ENCODE data around the gene HNRNPL. TPM values are rescaled to one million over a fixed set of nuclear protein-coding genes. Genes with fewer than 3 reads are reported as not detected.

Gene HNRNPL
- total and polyA plus RNA-seq, 9 of the 15 experiments (the other 6 are each of a cell fraction or from before 2014, with no cell fraction given) = 39.5 to 610 (median 299) TPM

GRCh38 chr19:38849860-38850435, at the start of gene HNRNPL (continued):
- TF ChIP-seq, protein P1, sequence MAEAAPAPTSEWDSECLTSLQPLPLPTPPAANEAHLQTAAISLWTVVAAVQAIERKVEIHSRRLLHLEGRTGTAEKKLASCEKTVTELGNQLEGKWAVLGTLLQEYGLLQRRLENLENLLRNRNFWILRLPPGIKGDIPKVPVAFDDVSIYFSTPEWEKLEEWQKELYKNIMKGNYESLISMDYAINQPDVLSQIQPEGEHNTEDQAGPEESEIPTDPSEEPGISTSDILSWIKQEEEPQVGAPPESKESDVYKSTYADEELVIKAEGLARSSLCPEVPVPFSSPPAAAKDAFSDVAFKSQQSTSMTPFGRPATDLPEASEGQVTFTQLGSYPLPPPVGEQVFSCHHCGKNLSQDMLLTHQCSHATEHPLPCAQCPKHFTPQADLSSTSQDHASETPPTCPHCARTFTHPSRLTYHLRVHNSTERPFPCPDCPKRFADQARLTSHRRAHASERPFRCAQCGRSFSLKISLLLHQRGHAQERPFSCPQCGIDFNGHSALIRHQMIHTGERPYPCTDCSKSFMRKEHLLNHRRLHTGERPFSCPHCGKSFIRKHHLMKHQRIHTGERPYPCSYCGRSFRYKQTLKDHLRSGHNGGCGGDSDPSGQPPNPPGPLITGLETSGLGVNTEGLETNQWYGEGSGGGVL (CRISPR knock-in tag; IDR thresholded peaks at IDR 0.05) = no peak
- peak; percentile 45 for TF ChIP-seq TAF9B (IDR thresholded peaks at IDR 0.05; ENCODE audit: partially characterized antibody)
- peak; percentile 94 for TF ChIP-seq FOS (IDR thresholded peaks at IDR 0.05; ENCODE audit: extremely low read depth, insufficient read length)
- TF ChIP-seq MTA3 (IDR thresholded peaks at IDR 0.05; ENCODE audit: borderline replicate concordance) = peak; percentile 94; the same call in 1 of the 2 replicates
- no peak for TF ChIP-seq ZBTB7A (IDR thresholded peaks at IDR 0.05; ENCODE audit: borderline replicate concordance, control insufficient read depth, low read depth, low read length)
- TF ChIP-seq EP300 (IDR thresholded peaks at IDR 0.05; ENCODE audit: low read length) = peak; percentile 29; the same call in 1 of the 2 replicates
- TF ChIP-seq ZNF217 (CRISPR knock-in tag; IDR thresholded peaks at IDR 0.05) = no peak
- TF ChIP-seq ZBTB1 (CRISPR knock-in tag; IDR thresholded peaks at IDR 0.05; ENCODE audit: borderline replicate concordance, low read depth) = no peak
- TF ChIP-seq ZNF696 (CRISPR knock-in tag; conservative IDR thresholded peaks at IDR 0.05) = no peak
- no peak for TF ChIP-seq E2F3 (CRISPR knock-in tag; IDR thresholded peaks at IDR 0.05)
- no peak for TF ChIP-seq ZBTB11 (CRISPR knock-in tag; IDR thresholded peaks at IDR 0.05)
- no peak for TF ChIP-seq ERF (CRISPR knock-in tag; IDR thresholded peaks at IDR 0.05)
- TF ChIP-seq SIX5 (IDR thresholded peaks at IDR 0.05; ENCODE audit: borderline replicate concordance in 1 of 2, insufficient read depth in 1 of 2, low read depth in 1 of 2, low read length in 2 of 2) = no peak; a peak in 1 of 4 replicates
- TF ChIP-seq ZNF507 (tag; conservative IDR thresholded peaks at IDR 0.05) = no peak
- no peak for TF ChIP-seq ZNF695 (CRISPR knock-in tag; IDR thresholded peaks at IDR 0.05)
- no peak for TF ChIP-seq PTRF (tag; IDR thresholded peaks at IDR 0.05)
- TF ChIP-seq, protein P2, sequence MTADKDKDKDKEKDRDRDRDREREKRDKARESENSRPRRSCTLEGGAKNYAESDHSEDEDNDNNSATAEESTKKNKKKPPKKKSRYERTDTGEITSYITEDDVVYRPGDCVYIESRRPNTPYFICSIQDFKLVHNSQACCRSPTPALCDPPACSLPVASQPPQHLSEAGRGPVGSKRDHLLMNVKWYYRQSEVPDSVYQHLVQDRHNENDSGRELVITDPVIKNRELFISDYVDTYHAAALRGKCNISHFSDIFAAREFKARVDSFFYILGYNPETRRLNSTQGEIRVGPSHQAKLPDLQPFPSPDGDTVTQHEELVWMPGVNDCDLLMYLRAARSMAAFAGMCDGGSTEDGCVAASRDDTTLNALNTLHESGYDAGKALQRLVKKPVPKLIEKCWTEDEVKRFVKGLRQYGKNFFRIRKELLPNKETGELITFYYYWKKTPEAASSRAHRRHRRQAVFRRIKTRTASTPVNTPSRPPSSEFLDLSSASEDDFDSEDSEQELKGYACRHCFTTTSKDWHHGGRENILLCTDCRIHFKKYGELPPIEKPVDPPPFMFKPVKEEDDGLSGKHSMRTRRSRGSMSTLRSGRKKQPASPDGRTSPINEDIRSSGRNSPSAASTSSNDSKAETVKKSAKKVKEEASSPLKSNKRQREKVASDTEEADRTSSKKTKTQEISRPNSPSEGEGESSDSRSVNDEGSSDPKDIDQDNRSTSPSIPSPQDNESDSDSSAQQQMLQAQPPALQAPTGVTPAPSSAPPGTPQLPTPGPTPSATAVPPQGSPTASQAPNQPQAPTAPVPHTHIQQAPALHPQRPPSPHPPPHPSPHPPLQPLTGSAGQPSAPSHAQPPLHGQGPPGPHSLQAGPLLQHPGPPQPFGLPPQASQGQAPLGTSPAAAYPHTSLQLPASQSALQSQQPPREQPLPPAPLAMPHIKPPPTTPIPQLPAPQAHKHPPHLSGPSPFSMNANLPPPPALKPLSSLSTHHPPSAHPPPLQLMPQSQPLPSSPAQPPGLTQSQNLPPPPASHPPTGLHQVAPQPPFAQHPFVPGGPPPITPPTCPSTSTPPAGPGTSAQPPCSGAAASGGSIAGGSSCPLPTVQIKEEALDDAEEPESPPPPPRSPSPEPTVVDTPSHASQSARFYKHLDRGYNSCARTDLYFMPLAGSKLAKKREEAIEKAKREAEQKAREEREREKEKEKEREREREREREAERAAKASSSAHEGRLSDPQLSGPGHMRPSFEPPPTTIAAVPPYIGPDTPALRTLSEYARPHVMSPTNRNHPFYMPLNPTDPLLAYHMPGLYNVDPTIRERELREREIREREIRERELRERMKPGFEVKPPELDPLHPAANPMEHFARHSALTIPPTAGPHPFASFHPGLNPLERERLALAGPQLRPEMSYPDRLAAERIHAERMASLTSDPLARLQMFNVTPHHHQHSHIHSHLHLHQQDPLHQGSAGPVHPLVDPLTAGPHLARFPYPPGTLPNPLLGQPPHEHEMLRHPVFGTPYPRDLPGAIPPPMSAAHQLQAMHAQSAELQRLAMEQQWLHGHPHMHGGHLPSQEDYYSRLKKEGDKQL (CRISPR knock-in tag; IDR thresholded peaks at IDR 0.05; ENCODE audit: borderline replicate concordance) = no peak
